VCaP (cell line): ENCODE data around the gene ANKRD60.

Source experiments
- H3K27ac ChIP-seq: fragments of 450-650 bp; 2 replicates; pipeline ENCODE4 v1.5.1; 2017
- CTCF ChIP-seq: fragments of 450-650 bp; conservative IDR thresholded peaks from 2 replicates; pipeline ENCODE4 v1.5.1; 2017; ENCODE audit warnings: mild to moderate bottlenecking, moderate library complexity

The ANKRD60 gene

DNA sequence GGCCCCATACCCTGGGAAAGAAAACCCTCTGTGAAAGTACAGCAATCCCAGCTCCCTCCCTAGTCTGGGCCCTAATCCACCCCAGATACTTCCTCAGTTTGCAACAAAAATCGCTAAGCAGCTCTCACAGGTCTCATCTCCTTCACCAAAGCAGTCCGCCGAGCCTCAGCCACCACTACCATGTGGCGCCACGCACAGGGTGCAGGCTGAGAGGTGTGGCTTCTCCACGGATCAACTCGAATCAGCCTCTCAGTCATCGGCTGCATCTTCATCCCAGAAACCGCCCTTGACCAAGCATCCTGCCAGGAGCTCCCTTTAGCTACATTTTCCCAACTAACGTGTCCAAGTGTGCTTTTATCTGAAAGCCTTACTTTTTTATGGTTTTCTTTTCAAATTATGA lies 50.7 kb downstream of the ANKRD60 start:
- no peak for TF ChIP-seq CTCF
- no peak overlapping the region for H3K27ac ChIP-seq

DNA sequence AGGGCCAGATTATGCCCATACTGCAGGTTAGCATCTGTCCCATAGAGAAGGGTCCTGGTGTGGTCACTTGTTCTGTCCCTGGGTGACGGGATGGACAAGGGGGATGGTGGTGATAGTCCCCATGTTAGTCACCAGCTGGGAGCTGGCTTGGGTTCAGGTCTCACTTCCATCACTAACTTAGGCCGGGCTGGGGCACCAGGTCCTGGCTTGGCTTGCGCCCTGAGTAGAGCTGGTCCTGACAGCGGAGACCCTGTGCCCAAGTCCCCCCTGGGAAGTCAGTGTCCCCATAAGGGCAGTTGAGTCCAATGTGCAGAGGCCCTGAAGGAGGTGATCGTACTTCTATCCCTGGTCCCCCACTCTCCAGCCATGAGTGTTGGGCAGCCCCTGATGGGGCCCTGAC lies 52.6 kb downstream of the ANKRD60 start:
- TF ChIP-seq CTCF = no peak
- no peak overlapping the region for H3K27ac ChIP-seq

DNA sequence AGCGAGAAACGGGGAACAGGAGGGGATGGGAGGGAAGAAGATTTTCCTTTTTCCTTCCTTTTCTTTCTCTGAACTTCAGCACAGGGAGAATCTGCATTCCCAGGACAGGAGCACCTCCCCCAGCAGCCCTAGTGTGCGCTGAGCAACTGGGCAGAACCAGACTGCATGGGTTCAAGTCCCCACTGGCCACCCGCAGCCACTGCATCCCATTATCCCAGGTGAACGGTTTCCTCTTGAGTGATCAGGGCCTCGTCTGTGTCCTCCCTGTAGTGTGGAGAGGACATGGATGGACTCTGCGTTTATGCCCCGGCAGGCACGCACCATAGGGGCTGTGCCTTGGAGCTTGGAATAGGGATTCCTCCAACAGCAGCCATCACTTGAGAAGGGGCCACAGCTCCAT lies 53.0 kb downstream of the ANKRD60 start:
- TF ChIP-seq CTCF = no peak

DNA sequence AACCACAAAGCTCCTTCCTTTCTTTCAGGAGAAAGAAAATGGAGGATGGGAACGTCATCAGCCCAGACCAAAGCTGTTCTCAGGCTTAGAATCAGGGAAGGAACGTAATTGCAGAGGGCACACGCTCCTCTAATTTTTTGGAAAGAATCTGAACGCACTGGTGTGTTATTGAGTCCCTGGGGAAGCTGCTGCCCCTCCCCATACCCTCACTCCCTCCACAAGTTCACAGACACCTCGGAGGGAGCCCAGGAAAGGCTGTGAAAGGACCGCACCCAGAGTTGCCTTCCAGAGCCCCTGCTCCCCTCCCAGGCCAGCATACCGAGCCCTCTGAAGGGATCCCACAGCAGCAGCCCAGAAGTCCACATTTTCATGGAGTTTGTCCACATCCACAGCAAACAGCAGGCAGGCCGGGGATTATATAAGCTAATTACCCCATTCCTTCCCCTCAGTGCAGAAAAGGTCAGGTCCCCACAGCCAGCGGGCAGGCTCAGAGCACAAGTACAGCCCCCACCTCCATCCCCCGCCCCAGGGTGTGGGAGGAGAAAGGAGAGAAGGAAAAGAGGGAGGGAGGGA lies 53.7 kb downstream of the ANKRD60 start:
- H3K27ac ChIP-seq = no peak overlapping the region
- TF ChIP-seq CTCF = no peak

More for the DNA sequence above, 53.0 kb downstream of the ANKRD60 start:
- H3K27ac ChIP-seq = no peak overlapping the region

DNA sequence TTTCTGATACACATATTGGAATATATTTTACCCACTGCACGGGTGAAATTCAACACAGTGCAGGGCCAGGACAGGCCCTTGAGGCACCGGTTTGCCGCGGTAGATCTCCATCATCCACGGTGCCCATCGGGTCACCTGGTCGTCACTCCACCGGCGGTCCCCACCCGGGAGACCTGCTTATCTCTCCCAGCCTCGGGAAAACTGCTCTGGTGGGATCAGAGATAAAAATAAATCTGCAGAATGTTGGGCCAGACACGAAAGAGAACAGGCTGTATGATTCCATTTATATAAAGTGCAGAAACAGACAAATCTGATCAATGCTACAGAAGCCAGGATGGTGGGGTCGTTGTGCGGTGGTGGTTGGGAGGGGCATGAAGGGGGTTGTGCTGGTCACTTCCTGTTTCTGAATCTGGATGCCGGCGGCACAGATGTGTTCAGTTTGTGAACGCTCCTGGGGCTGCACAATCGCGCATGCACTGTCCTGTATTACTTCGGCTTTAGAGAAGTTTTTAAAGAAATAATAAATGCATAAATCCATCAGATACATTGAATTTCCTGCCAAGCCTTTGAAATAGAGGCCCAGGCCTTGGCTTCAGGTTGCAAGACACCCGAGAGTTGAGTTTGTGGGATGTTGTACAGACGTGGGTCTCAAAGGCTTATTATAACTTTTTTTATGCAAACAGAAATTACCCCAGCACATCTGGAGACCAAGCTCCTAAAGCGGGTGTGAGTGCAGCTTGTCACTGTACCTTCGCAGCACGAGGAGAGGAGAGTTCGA lies 54.3 kb downstream of the ANKRD60 start:
- TF ChIP-seq CTCF = no peak
- no peak overlapping the region for H3K27ac ChIP-seq

- no peak overlapping the region for H3K27ac ChIP-seq
- no peak for TF ChIP-seq CTCF
These were observed 55.4 kb downstream of the ANKRD60 start for GRCh38 chr20:58173091-58173490.

GRCh38 chr20:58171796-58172425 lies 56.5 kb downstream of the ANKRD60 start:
- no peak overlapping the region for H3K27ac ChIP-seq
- no peak for TF ChIP-seq CTCF
